HG03469 (cell line): ENCODE data around the gene MAML3.

Experiments
- ATAC-seq: cut with Tn5 transposase; IDR thresholded peaks from one replicate; pipeline ENCODE4 v1.9.1; 2021; ENCODE audit warnings: mild to moderate bottlenecking, moderate library complexity, moderate number of reproducible peaks; ENCODE audit not compliant: unreplicated experiment

The MAML3 gene

DNA sequence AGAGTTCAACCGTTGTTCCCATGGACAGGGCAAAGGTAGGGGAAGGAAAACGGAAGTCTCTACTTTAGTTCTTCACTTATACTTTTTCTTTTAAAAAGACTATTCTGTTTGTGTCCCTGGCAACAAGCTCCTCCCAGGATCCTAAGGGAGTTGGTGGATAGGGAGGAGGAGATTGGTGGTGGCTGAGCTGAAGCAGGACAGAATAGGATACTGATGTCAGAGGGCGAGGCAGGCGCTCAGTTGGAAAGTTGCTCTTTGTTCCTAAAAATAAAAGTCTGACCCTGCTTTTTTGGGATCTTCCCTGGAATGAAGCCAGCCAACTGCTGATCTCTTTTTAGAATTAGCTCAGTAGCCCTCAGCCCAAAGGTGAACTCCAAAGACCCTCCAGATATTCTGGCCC lies 383.6 kb downstream of the MAML3 start:
- no peak for ATAC-seq

DNA sequence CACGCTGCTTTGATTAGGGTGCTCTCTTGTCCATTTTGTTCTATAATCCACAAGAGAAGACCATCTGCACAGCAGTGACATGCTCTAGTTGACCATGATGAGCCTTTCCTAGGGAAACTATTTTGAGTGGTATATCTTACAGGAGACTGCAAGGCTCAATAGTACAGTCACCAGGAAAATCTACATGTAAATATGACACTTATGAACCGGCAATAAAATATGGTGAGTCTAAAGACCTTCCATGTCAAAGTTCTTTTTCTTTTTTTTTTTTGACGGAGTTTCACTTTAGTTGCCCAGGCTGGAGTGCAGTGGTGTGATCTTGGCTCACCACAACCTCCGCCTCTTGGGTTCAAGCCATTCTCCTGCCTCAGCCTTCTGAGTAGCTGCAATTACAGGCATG lies 384.6 kb downstream of the MAML3 start:
- no peak for ATAC-seq

DNA sequence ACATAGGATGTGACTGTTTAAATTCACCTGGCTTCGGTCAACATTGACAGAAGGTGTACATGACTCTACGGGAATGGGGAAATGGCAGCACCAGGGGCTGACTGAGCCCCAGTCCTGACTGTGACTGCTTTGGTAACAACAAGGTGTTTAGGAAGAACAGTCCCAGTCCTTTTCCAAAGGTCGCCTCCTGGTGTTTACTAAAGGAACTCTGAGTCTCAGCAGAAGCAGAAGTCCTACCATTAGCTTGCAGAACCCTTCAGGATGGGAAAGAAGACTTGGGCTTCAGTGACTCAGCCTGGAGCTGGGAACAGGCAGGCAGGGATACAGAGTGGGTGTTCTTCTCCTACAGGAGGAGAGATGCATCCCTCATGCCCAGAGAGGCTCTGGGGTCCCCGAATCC lies 385.1 kb downstream of the MAML3 start:
- ATAC-seq: no peak

DNA sequence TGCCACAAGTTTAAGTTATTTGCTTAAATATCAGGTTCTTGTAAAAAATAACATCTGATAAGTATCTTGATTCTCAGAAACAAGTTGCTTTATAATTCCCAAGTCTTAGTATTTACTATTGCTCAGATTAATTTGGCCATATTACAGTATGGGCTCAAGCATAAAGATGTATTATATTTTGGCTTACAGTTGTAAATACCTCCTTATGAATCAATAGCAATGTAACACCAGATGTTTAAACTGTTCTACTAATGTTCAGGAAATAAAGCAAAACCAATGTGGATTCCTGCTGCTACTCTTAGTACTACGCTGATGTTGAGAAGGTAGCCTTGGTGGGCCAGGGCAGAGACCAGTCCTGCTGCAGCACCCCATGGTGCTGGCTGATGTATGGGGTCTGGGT lies 385.6 kb downstream of the MAML3 start:
- ATAC-seq: no peak

DNA sequence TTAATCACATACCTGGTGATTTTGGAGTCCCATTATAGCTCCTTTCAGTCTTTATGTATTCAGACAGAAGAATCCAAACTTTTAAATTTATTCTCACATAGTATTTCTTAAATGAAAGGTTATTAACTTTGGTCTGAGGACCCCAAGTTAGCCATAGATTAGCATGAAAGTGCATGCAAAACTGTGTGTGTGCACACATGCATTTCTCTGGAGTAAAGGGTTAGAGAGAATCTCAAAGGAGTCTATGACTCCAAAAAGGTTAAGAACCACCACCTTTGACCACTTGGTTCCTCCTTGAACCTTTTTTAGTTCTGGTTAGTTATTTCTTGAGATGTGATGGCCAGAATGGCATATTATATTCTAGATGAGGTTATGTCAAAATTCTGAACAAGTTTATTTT lies 386.4 kb downstream of the MAML3 start:
- no peak for ATAC-seq

DNA sequence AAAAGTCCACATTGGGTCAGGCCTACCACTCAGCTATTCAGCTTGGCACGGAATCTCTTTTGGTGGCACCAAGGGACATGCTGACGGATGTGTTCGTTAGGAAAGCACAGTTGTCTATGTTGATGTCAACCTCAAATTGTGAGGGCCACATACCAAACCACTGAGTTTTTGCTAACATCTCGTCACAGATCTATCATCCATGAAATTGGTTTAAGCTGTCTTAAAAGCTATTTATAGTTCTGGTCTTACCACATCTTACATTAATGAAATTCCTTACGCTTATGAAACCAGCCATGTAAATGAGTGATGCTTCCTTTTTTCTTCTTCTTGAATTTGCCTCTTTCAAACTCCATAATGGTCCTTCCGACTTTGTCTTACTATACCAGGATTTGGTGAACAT lies 386.8 kb downstream of the MAML3 start:
- no peak for ATAC-seq

DNA sequence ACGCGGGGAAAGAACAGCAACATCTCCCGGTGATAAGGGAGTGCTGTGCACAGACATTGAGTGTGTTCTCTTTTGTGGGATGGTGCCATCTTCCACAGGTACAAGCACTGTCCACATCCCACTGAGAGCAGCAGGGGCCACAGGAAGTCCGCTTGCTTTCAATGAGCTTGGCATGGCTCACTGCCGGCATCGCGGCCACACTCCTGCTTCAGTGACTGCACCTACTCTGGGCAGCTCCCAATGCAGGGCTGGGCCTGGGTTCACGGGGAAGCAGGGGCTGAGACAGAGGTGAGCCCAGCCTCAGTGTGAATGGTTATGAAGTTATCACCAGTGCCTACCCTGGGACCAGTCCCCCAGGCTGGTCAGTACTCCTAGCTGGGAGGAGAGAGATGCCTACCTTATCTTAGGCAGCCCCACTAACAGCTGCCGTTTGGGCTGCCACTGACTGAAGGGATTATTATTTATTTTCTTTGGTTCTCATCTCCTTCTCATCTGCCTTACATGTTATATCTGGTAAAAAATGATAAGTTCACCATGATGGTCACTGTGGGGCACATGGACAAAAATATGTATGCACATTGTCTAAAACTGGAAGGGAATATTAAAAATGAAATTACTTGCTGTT lies 389.2 kb downstream of the MAML3 start:
- ATAC-seq: no peak

DNA sequence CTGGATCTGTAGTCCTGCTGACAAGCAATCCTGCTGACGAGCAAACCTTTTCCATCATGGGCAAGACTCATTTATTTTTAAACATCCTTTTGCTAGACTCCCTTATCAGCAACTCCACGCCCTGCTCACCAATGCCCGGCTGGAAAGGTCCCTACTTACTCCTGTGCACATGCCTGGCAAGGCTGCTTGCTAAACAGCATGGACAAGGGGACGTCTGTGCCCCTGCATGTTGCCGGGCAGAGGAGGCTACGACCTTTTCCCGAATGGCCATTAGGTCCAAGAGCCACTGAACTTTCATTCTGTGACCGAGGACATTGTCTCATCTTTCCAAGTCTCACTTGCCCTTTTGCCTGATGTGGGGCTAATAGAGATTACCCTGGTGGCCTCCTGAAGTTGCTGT lies 389.8 kb downstream of the MAML3 start:
- ATAC-seq: no peak

DNA sequence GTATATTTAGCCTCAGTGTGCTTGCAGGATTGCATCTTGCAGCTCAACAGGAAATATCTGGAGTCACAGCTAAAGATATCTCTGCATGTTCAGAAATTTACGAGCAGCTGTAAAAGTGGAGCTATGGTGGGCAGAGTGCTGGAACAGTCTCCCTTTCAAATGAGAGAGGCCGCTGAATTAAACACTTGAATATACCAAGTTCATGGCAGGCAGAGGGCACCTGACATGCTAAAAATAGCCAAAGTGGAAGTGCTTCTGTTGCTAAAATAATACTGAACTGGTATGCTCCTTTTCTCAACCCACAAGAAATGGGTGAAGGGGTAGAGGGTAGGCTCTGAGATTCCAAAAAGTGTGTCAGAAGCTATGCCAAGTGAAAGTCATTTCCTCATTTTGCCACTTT lies 390.3 kb downstream of the MAML3 start:
- ATAC-seq: no peak

DNA sequence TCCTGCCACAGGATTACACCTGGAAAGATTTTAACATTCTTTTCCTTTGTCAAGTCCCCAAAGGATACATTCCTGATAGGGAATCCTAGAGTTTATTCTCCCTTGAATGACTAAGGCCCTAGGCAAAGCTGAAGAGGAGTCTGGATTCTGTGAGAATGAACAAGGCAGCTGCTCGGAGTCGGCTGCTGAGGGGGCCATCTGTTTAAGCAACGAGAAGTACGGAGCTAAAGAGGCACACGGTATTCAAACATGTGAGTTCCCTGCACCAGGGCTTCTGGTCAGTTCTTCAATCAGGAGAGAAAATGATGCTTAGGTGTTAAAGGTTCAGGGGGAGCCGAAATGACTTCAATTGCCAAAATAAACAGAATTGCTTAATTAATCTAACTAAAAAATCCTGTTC lies 390.8 kb downstream of the MAML3 start:
- no peak for ATAC-seq

DNA sequence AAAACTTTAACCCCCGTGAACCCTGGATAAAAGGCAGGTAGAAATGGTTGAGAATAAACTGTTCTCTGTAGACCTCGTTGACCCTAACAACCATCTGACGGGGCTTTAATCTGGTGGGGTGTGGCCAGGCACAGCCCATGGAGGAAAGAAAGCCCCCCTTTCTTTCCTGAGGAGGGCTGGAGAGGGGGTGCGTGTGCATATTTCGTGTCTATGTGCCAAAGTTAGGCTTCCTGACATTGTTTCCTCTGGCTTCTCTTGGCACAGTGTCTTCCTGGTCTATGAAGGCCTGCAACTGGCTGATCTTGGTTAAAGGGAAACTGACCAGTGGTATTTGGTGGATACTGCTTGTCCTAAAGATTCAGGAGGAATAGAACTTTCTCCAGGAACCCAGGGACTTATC lies 391.3 kb downstream of the MAML3 start:
- ATAC-seq: no peak

DNA sequence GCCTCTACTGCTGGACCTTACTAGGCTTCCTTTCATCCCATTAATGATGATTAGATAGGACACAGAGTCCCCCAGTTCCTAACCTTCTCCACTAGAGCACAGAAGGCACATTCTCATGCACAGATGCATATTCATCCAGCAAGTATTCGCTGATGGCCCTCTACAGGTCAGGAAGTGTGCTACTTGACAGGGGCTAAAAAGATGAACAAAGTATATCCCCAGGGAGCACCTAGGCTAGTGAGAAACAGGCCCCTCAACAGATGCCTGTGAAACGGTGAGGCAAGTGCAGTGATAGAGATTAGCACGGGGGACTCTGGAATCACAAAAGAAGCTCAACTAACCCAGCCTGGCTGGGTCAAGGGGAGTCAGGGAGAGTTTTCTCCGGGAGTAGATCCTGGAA lies 392.5 kb downstream of the MAML3 start:
- no peak for ATAC-seq

DNA sequence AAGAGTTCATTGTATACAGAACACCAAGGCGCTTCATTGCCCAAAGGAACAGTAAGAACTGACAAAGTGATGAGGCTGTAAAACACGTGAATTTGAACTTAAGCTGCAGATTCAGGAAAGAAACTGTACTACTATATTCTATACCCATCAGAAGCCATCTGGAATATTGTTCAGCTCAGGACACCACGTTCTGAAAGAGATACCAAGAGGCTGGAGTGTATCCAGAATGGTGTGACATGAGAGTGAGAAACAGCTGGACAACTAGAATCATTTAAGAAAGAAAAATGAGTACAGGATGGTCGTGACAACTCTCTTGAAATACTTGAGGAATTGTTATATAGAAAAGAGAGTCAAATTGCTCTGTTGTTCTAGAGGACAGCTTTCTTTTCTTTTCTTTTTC lies 393.4 kb downstream of the MAML3 start:
- ATAC-seq: no peak

DNA sequence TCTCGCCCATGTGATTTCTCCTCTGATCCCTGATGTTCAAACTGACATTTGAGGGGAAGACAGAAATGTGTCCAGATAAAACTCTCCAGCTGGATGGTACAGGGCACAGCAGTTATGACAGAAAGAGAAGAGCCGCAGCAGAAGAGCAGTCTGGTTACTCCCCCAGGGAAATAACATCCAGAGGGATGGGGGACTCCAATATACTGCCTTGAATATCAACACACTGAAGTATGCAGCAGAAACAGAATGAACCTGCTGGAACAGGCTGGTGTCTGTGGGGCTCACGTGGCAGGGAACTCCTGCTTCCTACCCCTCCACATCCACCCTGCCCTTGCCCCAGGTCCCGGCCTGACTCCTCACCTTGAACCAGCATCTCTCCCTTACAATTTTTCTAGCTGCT lies 394.9 kb downstream of the MAML3 start:
- ATAC-seq: no peak

DNA sequence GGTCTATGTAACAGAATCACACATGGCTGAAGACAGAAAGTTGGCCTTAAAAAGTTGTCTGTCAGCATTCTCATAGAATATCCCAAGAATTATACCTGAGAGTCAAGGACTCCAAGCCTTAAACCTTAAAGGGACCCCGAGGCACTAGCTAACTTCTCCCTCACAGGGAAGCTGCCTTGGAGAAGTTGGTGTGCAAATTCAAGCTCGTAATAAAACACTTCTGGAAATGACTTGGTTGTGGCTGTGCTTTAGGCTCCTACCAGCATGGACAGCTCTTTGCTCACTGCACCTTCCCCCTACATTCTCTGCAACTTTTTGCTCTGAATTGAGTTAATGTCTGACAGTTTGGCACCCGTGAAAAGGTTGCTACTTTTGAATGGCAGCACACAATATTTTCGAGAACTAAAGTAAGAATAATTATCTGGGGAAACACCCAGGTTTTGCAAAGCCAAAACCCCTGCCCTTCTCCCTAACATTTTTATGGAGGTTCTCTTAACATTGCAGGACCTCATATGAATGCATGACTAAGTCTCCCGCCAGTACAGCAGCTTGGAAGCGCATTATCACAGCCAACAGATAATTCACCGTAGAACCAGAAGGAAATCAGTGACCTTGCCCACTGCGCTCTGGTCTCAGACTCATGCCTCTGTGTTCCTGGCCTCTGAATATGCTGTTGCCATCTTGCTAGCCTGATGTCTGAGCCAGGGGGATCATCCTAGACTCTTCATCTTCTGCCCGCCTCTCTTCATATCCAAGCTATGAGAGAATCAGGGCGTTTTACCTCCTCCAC lies 397.4 kb downstream of the MAML3 start:
- ATAC-seq: no peak

DNA sequence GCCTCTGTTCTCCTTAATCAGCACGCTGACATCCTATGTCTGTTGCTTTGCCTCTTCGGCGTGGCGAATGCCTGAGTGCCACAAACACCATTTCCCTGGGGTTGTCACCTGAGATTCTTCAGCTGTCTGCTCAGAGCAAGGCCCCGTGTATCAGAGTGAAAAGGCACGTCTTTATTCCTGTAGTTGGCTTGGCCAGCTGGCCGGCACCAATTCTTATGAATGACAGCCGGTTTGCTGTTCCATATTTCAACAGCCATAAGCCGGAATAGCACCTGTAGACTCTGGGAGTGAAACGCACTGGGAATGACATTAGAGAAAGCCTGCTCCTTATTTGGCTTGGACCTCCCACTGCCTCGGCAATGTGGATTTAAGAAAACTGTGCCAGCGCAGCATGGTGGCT lies 399.0 kb downstream of the MAML3 start:
- ATAC-seq: no peak

DNA sequence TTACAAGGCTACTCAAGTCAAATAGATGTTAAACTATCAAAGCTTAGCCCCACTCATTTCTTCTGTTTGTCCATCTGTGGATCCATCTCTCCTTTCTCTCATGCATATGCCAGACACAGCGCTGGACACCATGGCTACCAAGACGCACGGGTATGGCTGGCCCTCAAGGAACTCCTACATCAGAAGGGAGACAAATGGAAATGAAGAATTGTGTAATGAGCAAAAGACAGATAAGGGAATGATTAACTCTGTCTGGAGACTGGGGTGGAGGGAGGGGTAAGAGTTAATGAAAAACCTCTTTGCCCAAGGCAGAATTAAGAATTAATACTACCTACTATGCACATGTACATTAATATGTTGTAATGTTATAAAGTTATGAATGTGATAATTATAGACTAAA lies 400.3 kb downstream of the MAML3 start:
- ATAC-seq: no peak

DNA sequence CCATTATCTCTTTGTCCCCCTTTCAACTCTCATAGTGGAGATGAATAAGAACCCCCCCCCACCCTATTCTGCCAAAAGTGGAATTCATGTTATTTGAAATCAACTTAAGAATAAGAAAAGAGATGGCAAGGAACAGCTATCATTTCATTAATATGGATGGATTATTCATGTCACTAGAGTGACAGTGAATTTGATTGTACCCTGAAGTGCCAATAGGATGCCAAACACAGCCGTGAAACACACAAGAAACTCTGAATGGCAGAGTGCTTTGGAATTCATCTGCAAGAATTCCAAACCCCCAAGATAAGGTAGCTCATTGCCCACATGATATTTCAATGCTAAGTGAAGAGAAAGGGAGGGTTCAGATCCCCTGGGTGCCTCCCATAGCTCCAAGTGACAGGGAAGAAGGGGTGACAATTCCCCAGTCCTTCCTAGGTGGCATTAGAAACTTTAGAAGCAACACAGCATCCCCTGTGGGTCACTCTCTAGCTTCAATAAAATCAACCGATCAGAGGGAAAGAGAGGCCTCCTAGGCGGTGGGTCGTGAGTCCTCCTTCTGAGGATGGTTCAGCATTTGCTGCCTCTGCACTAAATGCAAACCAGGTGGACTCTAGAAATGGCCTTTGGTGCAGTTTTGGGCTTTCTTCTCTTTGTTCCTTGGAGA lies 404.0 kb downstream of the MAML3 start:
- ATAC-seq: no peak

DNA sequence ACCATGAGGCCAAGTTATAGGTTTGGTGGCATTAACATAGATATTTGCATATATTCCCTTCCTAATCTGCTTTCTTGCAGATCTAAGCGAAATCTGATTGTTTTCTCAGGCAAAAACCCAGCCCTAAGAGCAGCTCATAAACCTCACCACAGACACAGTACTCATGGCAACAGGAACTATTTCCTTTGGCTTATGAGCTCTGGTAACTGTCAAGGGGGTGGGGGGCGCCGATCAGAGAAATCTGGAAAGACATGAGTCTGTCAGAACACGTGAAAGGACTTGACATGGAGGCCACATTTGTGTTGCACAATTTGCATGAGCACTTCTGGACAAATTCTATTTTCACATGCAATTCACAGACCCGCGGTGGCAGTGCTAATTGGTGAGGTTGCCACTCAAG lies 404.6 kb downstream of the MAML3 start:
- ATAC-seq: no peak

DNA sequence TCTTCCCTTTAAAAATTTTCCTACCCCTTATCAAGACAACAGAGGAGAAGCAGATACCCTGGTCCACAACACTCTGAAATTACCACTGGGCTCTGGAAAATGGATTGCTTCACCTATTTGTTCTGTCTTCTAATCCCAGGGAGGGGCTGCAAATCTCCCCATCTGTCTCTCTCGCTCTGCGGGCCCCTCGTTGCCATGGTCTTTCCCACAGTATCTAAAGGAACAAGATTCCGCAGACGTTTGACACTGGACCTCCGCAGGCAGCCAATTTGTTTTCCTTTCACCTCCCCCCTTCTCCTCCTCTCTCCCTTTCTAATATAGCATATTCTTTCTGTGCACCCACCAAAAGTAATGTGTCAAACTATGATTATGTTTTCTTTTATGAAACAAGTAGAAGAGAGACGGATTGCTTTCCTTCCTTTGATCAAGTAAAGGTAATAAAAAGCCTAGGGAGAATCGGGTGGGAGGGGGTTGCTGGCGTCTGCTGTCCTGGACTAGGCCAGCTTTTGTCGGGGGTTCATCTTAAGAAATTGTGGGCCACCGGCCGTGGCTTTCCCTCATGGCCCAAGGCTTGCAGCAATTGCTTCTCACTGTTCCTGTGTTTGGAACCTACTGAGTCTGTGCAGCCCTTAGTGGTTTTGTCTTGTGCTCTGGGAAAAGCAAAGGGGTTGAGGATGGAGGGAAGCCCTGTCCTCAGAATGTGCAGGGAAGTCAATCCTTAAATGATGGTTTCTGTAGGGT lies 407.4 kb downstream of the MAML3 start:
- no peak for ATAC-seq

DNA sequence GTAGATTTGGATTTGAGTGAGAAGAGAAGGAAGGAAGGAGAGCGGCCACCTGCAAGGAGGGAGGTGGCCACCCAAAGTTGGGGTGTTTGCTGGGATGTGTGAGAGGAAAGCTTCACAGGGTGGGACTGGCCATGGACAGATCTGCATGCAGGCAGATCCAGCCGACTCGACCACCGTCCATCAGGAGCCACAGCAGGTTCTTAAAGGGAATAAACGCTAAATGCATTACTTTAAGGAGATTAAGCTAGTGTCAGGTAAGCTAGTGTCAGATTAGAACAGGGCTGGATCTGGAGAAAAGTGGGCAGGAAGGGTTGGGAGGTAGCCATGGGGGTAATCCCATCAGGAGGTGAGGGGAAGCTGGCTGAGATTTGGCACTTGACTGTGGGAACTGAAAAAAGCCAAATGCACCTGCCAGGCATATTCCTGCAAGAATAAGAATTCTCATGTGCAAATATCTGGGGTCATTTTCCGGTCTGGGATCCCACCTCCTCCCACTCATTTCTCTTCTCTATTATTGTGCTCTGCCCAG lies 408.8 kb downstream of the MAML3 start:
- ATAC-seq: no peak
